ENCODE results near the gene PACRG. TPM values are rescaled to one million over a fixed set of nuclear protein-coding genes. Genes with fewer than 3 reads are reported as not detected.

PACRG gene
- total and polyA plus RNA-seq, 4 donors, result 0.47 to 3.8 (median 2.4) TPM

- Histone ChIP-seq H3K4me1 (ENCODE audit: control insufficient read depth in 4 of 4, insufficient read depth in 4 of 4, low read length in 3 of 4) (no peaks in the 10 kb centered on the region), H3K27me3 (ENCODE audit: control insufficient read depth in 4 of 4, insufficient read depth in 4 of 4, low read length in 3 of 4) (no peaks in the 10 kb centered on the region), H3K4me3 (ENCODE audit: low read depth in 1 of 3, low read length in 3 of 3) (no peak overlapping the region), H3K9me3 (ENCODE audit: control insufficient read depth in 4 of 4, low read length in 3 of 4) (peaks cover 0 to 4% (median 0%) of the 10 kb centered on the region in 4 donors), H3K27ac (ENCODE audit: low read depth in 1 of 2, low read length in 2 of 2) (no peak overlapping the region), H3K9ac (ENCODE audit: low read depth in 1 of 2, low read length in 2 of 2) (no peak overlapping the region), H3K36me3 (ENCODE audit: control insufficient read depth in 4 of 4, insufficient read depth in 3 of 4, low read depth in 1 of 4, low read length in 3 of 4) (no peaks in the 10 kb centered on the region)
- no peak for DNase-seq (ENCODE audit: low spot score)
- WGBS, result 94% methylated on average over 8 of the region's 8 CpGs
- TF ChIP-seq FOXA1 (IDR thresholded peaks at IDR 0.05), result no peak
- no peak for TF ChIP-seq JUND (IDR thresholded peaks at IDR 0.05)
These were observed 58.0 kb downstream of the PACRG start for GRCh38 chr6:162785632-162786242.

- H3K9me3 ChIP-seq (ENCODE audit: control insufficient read depth in 4 of 4, low read length in 3 of 4), result no peaks in the 10 kb centered on the region
- DNase-seq (ENCODE audit: low spot score), result no peak
- WGBS, result 85% methylated on average over 4 of the region's 4 CpGs
- H3K4me3 ChIP-seq (ENCODE audit: low read depth in 1 of 3, low read length in 3 of 3), result no peak overlapping the region
- no peaks in the 10 kb centered on the region for H3K36me3 ChIP-seq (ENCODE audit: control insufficient read depth in 4 of 4, insufficient read depth in 3 of 4, low read depth in 1 of 4, low read length in 3 of 4)
- no peaks in the 10 kb centered on the region for H3K27me3 ChIP-seq (ENCODE audit: control insufficient read depth in 4 of 4, insufficient read depth in 4 of 4, low read length in 3 of 4)
- H3K9ac ChIP-seq (ENCODE audit: low read depth in 1 of 2, low read length in 2 of 2), result no peak overlapping the region
- no peak overlapping the region for H3K27ac ChIP-seq (ENCODE audit: low read depth in 1 of 2, low read length in 2 of 2)
- no peak for TF ChIP-seq MAX (IDR thresholded peaks at IDR 0.05)
- no peak for TF ChIP-seq RXRA (IDR thresholded peaks at IDR 0.05)
- TF ChIP-seq CTCF (IDR thresholded peaks at IDR 0.05; ENCODE audit: low read depth, low read length, missing input control), result no peak
- no peak for TF ChIP-seq REST (IDR thresholded peaks at IDR 0.05)
- TF ChIP-seq ZBTB33 (IDR thresholded peaks at IDR 0.05), result no peak
- TF ChIP-seq TAF1 (conservative IDR thresholded peaks at IDR 0.05), result no peak
- no peak for TF ChIP-seq HNF4G (IDR thresholded peaks at IDR 0.05)
- TF ChIP-seq FOXA2 (IDR thresholded peaks at IDR 0.05), result no peak
- TF ChIP-seq HNF4A (conservative IDR thresholded peaks at IDR 0.05), result no peak
- TF ChIP-seq FOXA1 (IDR thresholded peaks at IDR 0.05), result no peak
- no peak for TF ChIP-seq ATF3 (IDR thresholded peaks at IDR 0.05)
- no peak for TF ChIP-seq RAD21 (IDR thresholded peaks at IDR 0.05)
- TF ChIP-seq NR2F2 (IDR thresholded peaks at IDR 0.05), result no peak
- no peak for TF ChIP-seq JUND (IDR thresholded peaks at IDR 0.05)
- TF ChIP-seq SP1 (IDR thresholded peaks at IDR 0.05), result no peak
- TF ChIP-seq GABPA (IDR thresholded peaks at IDR 0.05 in 1 of 2, conservative IDR thresholded peaks at IDR 0.05 in 1 of 2), result no peak
- TF ChIP-seq EGR1 (IDR thresholded peaks at IDR 0.05; ENCODE audit: low read depth in 2 of 2), result no peak
- no peak for TF ChIP-seq YY1 (IDR thresholded peaks at IDR 0.05)
- no peaks in the 10 kb centered on the region for H3K4me1 ChIP-seq (ENCODE audit: control insufficient read depth in 4 of 4, insufficient read depth in 4 of 4, low read length in 3 of 4)
These were observed 70.9 kb downstream of the PACRG start for GRCh38 chr6:162798546-162799266.
